Gastrocnemius medialis (tissue), 4 donors: ENCODE measurements around the gene CCT6A.

Experiments
- CTCF ChIP-seq, 5 experiments: fragments of 450-650 bp in 3 of 5; fragments of 200-600 bp in 2 of 5; sonication (generic) in 2 of 5; IDR thresholded peaks in 4 of 5; conservative IDR thresholded peaks in 1 of 5; 1 replicate in 4 of 5; 2 replicates in 1 of 5; pipeline ENCODE4 v1.5.1; 2016 to 2019; ENCODE audit warnings: antibody characterized with exemption in 5 of 5, mild to moderate bottlenecking in 3 of 5, moderate library complexity in 3 of 5
- POLR2A ChIP-seq, 2 donors: fragments of 450-650 bp; IDR thresholded peaks; one replicate each; pipeline ENCODE4 v1.6.1; 2017; ENCODE audit warnings: antibody characterized with exemption in 2 of 2, mild to moderate bottlenecking in 2 of 2, moderate library complexity in 2 of 2

- TF ChIP-seq POLR2A (IDR thresholded peaks at IDR 0.05) (no peak), CTCF (IDR thresholded peaks at IDR 0.05 in 4 of 5, conservative IDR thresholded peaks at IDR 0.05 in 1 of 5) (no peak)
These were observed 32.1 kb upstream of the CCT6A start for GRCh38 chr7:56019501-56019900.
